H1 (cell line): ENCODE results near the gene PHACTR1. TPM values are rescaled to one million over a fixed set of nuclear protein-coding genes. Genes with fewer than 3 reads are reported as not detected.

ENCODE experiments used
- CTCF ChIA-PET: fragments of 300-600 bp; sonication (Branson Sonifier 250); formaldehyde crosslinking; loops from one replicate; lab custom pipeline; 2021; ENCODE audit not compliant: partially characterized antibody; lab: Charles Lee
- POLR2A ChIA-PET: fragments of 300-600 bp; sonication (Branson Sonifier 250); formaldehyde crosslinking; loops from one replicate; lab custom pipeline; 2021; ENCODE audit warnings: inconsistent platforms; ENCODE audit not compliant: partially characterized antibody; lab: Charles Lee
- DNase-seq, 2 experiments: peaks; one replicate each; pipeline versions ENCODE4 v3.0.0 to v3.0.0-alpha.2; 2010 to 2022; ENCODE audit warnings: low spot score in 2 of 2, low read depth in 1 of 2, mixed read lengths in 1 of 2
- FAIRE-seq: peaks from 2 replicates; lab custom pipeline; 2011; peaks lifted over from hg19 to GRCh38; lab: Jason Lieb, UNC
- H2AFZ ChIP-seq: 2 replicates; pipeline ENCODE4 v1.8.1; 2012; ENCODE audit warnings: low read length, inconsistent platforms
- H2AK5ac ChIP-seq: 2 replicates; pipeline ENCODE4 v1.6.1; 2013; ENCODE audit warnings: low read depth, low read length
- H2BK120ac ChIP-seq: replicated peaks from 2 replicates; pipeline ENCODE3; 2013; ENCODE audit warnings: low read depth, low read length, inconsistent platforms
- H2BK12ac ChIP-seq: 2 replicates; pipeline ENCODE4 v1.6.1; 2013; ENCODE audit warnings: low read depth, low read length
- H2BK15ac ChIP-seq: 2 replicates; pipeline ENCODE4 v1.6.1; 2013; ENCODE audit warnings: low read length
- H2BK20ac ChIP-seq: 2 replicates; pipeline ENCODE4 v1.6.1; 2013; ENCODE audit warnings: low read length
- H2BK5ac ChIP-seq: 2 replicates; pipeline ENCODE4 v1.6.1; 2013; ENCODE audit warnings: low read depth, low read length
- H3K14ac ChIP-seq: 2 replicates; pipeline ENCODE4 v1.6.1; 2013; ENCODE audit warnings: inconsistent platforms; ENCODE audit not compliant: insufficient read length
- H3K18ac ChIP-seq: 2 replicates; pipeline ENCODE4 v1.6.1; 2013; ENCODE audit warnings: low read length; ENCODE audit errors: extremely low read depth
- H3K23ac ChIP-seq: 2 replicates; pipeline ENCODE4 v1.6.1; 2013; ENCODE audit warnings: inconsistent platforms; ENCODE audit not compliant: insufficient read length
- H3K23me2 ChIP-seq: 2 replicates; pipeline ENCODE4 v1.6.1; 2013; ENCODE audit warnings: low read depth, low read length
- H3K27ac ChIP-seq: 2 replicates; pipeline ENCODE4 v1.6.1; 2011; ENCODE audit warnings: low read depth, low read length, inconsistent platforms
- H3K27me3 ChIP-seq, 4 experiments: replicated peaks in 1 of 4; 1 replicate in 1 of 4; 2 replicates in 3 of 4; pipeline versions ENCODE4 v1.6.1 to v1.8.1; 2011 to 2013; ENCODE audit warnings: low read length in 3 of 4, mild to moderate bottlenecking in 3 of 4, inconsistent platforms in 2 of 4, mixed read lengths in 2 of 4, moderate library complexity in 1 of 4; ENCODE audit not compliant: control insufficient read depth in 3 of 4, insufficient read depth in 3 of 4; ENCODE audit errors: extremely low read depth in 1 of 4
- H3K36me3 ChIP-seq, 4 experiments: 2 replicates each; pipeline versions ENCODE4 v1.6.1 to v1.8.1; 2011 to 2013; ENCODE audit warnings: mild to moderate bottlenecking in 4 of 4, low read length in 3 of 4, moderate library complexity in 2 of 4, control low read depth in 1 of 4, inconsistent platforms in 1 of 4; ENCODE audit not compliant: insufficient read depth in 4 of 4, control insufficient read depth in 2 of 4
- H3K4ac ChIP-seq: replicated peaks from 2 replicates; pipeline ENCODE3; 2013; ENCODE audit warnings: low read length, low read depth, mixed read lengths, inconsistent platforms; ENCODE audit not compliant: insufficient read length
- H3K4me1 ChIP-seq, 4 experiments: replicated peaks in 1 of 4; 1 replicate in 1 of 4; 2 replicates in 3 of 4; pipeline versions ENCODE4 v1.6.1 to v1.8.1; 2011 to 2013; ENCODE audit warnings: low read length in 3 of 4, inconsistent platforms in 2 of 4, mixed read lengths in 1 of 4; ENCODE audit not compliant: insufficient read depth in 4 of 4, control insufficient read depth in 3 of 4
- H3K4me2 ChIP-seq, 2 experiments: 2 replicates each; pipeline versions ENCODE4 v1.6.1 to v1.8.1; 2011 to 2013; ENCODE audit warnings: low read depth in 2 of 2, low read length in 2 of 2, control low read depth in 1 of 2, inconsistent platforms in 1 of 2, mild to moderate bottlenecking in 1 of 2; ENCODE audit not compliant: insufficient read depth in 1 of 2
- H3K4me3 ChIP-seq, 4 experiments: fragments of 200-600, 300-600 bp in 1 of 4; sonication (generic), shearing (Covaris generic), sonication (Bioruptor Twin) in 1 of 4; 2 replicates each; pipeline versions ENCODE4 v1.5.1 to v1.8.1; 2011 to 2016; ENCODE audit warnings: low read length in 4 of 4, low read depth in 3 of 4, control low read depth in 2 of 4, inconsistent platforms in 2 of 4, mild to moderate bottlenecking in 2 of 4, mixed read lengths in 1 of 4, moderate library complexity in 1 of 4; ENCODE audit not compliant: insufficient read depth in 2 of 4; ENCODE audit errors: extremely low read depth in 1 of 4
- H3K56ac ChIP-seq: replicated peaks from 2 replicates; pipeline ENCODE3; 2013; ENCODE audit warnings: low read depth, mild to moderate bottlenecking, mixed read lengths, low read length, inconsistent platforms; ENCODE audit not compliant: insufficient read length
- H3K79me1 ChIP-seq: 2 replicates; pipeline ENCODE4 v1.6.1; 2013; ENCODE audit warnings: low read depth, low read length, control low read depth
- H3K79me2 ChIP-seq, 2 experiments: 2 replicates each; pipeline versions ENCODE4 v1.6.1 to v1.8.1; 2012 to 2013; ENCODE audit warnings: low read length in 2 of 2, mild to moderate bottlenecking in 2 of 2, inconsistent platforms in 1 of 2; ENCODE audit not compliant: insufficient read depth in 2 of 2, control insufficient read depth in 1 of 2
- H3K9ac ChIP-seq, 4 experiments: replicated peaks in 1 of 4; 1 replicate in 1 of 4; 2 replicates in 3 of 4; pipeline versions ENCODE4 v1.6.1 to v1.8.1; 2011 to 2013; ENCODE audit warnings: low read depth in 3 of 4, low read length in 3 of 4, control low read depth in 2 of 4, mild to moderate bottlenecking in 2 of 4, moderate library complexity in 2 of 4, inconsistent platforms in 1 of 4; ENCODE audit errors: extremely low read depth in 1 of 4
- H3K9me3 ChIP-seq, 2 experiments: 2 replicates each; pipeline versions ENCODE4 v1.6.1 to v1.8.1; 2012 to 2013; ENCODE audit warnings: mild to moderate bottlenecking in 2 of 2, moderate library complexity in 2 of 2, control low read depth in 1 of 2, inconsistent platforms in 1 of 2, low read depth in 1 of 2, low read length in 1 of 2, mixed read lengths in 1 of 2; ENCODE audit not compliant: insufficient read depth in 2 of 2
- H4K20me1 ChIP-seq, 2 experiments: replicated peaks in 1 of 2; 2 replicates each; pipeline versions ENCODE3 to v1.8.1; 2011 to 2013; ENCODE audit warnings: inconsistent platforms in 2 of 2, low read length in 2 of 2, mild to moderate bottlenecking in 1 of 2; ENCODE audit not compliant: insufficient read depth in 2 of 2, control insufficient read depth in 1 of 2
- H4K5ac ChIP-seq: 2 replicates; pipeline ENCODE4 v1.6.1; 2013; ENCODE audit warnings: low read length, low read depth, mixed read lengths, inconsistent platforms; ENCODE audit not compliant: insufficient read length
- H4K8ac ChIP-seq: 2 replicates; pipeline ENCODE4 v1.8.0; 2013; ENCODE audit warnings: mild to moderate bottlenecking, moderate library complexity, low read length, inconsistent platforms; ENCODE audit not compliant: insufficient read depth; ENCODE audit errors: extremely low read depth
- H4K91ac ChIP-seq: replicated peaks from 2 replicates; pipeline ENCODE3; 2013; ENCODE audit warnings: low read length, mixed read lengths, inconsistent platforms; ENCODE audit not compliant: insufficient read length
- BCL11A ChIP-seq, 2 experiments: IDR thresholded peaks; one replicate each; pipeline ENCODE4 v1.6.1; 2011; ENCODE audit warnings: low read depth in 2 of 2, low read length in 2 of 2, mild to moderate bottlenecking in 2 of 2
- CTCF ChIP-seq, 3 experiments: IDR thresholded peaks; 1 replicate in 2 of 3; 2 replicates in 1 of 3; pipeline versions ENCODE4 v1.5.1 to v1.6.1; 2011; ENCODE audit warnings: low read length in 3 of 3, mild to moderate bottlenecking in 3 of 3, inconsistent platforms in 2 of 3, low read depth in 1 of 3, moderate library complexity in 1 of 3; ENCODE audit not compliant: insufficient read depth in 1 of 3; ENCODE audit errors: control extremely low read depth in 1 of 3
- GABPA ChIP-seq: IDR thresholded peaks from 2 replicates; pipeline ENCODE4 v1.6.1; 2011; ENCODE audit warnings: mild to moderate bottlenecking, low read length, moderate library complexity, borderline replicate concordance; ENCODE audit not compliant: insufficient read depth
- NRF1 ChIP-seq: IDR thresholded peaks from 2 replicates; pipeline ENCODE4 v1.6.1; 2011; ENCODE audit warnings: mild to moderate bottlenecking, low read depth, low read length, improper control_type of control experiment
- POLR2A ChIP-seq, 2 experiments: IDR thresholded peaks; 1 replicate in 1 of 2; 2 replicates in 1 of 2; pipeline ENCODE4 v1.6.1; 2011; ENCODE audit warnings: low read depth in 2 of 2, low read length in 2 of 2, mild to moderate bottlenecking in 2 of 2; ENCODE audit errors: control extremely low read depth in 1 of 2
- RFX5 ChIP-seq: IDR thresholded peaks from 2 replicates; pipeline ENCODE4 v1.6.1; 2011; ENCODE audit warnings: low read depth, low read length, improper control_type of control experiment, borderline replicate concordance
- SIN3A ChIP-seq, 2 experiments: IDR thresholded peaks in 1 of 2; conservative IDR thresholded peaks in 1 of 2; 2 replicates each; pipeline ENCODE4 v1.6.1; 2011 to 2012; ENCODE audit warnings: low read length in 2 of 2, improper control_type of control experiment in 1 of 2, low read depth in 1 of 2, mild to moderate bottlenecking in 1 of 2
- SP2 ChIP-seq: IDR thresholded peaks from 2 replicates; pipeline ENCODE4 v1.6.1; 2012; ENCODE audit warnings: mild to moderate bottlenecking, low read length, inconsistent platforms
- TBP ChIP-seq: IDR thresholded peaks from 2 replicates; pipeline ENCODE4 v1.6.1; 2011; ENCODE audit warnings: low read depth, low read length, improper control_type of control experiment
- WGBS, 2 experiments: shearing (Covaris generic) in 1 of 2; methylation state at CpG; one replicate each; pipeline versions ENCODE4 v1.1.6 to v1.1.7; 2013 to 2015; ENCODE audit warnings: low lambda C conversion rate in 2 of 2, mixed read lengths in 2 of 2, inconsistent platforms in 1 of 2, low coverage in 1 of 2, missing lambda C conversion rate in 1 of 2; ENCODE audit not compliant: insufficient replicate concordance in 2 of 2, insufficient coverage in 1 of 2, insufficient read length in 1 of 2; ENCODE audit errors: extremely low coverage in 1 of 2, missing lambda C conversion rate in 1 of 2; 5-methylcytosine and 5-hydroxymethylcytosine counted together
- polyA plus RNA-seq, 7 experiments: library from polyadenylated mRNA; depleted of rRNA in 3 of 7; stranded (reverse) in 5 of 7; unstranded in 2 of 7; fragments of >200 nt in 5 of 7; fragments of 200-250 nt in 2 of 7; gene quantifications; 1 replicate in 5 of 7; 2 replicates in 1 of 7; 4 replicates in 1 of 7; pipeline versions ENCODE4 v1.2.1 to v1.2.3, GENCODE V29; 2011 to 2013; ENCODE audit warnings: missing spikeins in 2 of 7, mixed read lengths in 2 of 7
- total RNA-seq: library from RNA; stranded (reverse); fragmentation: NEBNext Ultra II Directional; extraction: Animal tissue kit (Norgen Biotek cat#: 25700); gene quantifications from 2 replicates; pipeline ENCODE4 v1.2.1, GENCODE V29; 2021
- TF ChIP-seq, protein P1 (sequence below): IDR thresholded peaks from 2 replicates; pipeline ENCODE4 v1.6.1; 2011; ENCODE audit warnings: low read depth, mild to moderate bottlenecking, low read length; ENCODE audit not compliant: insufficient read depth

PHACTR1 gene
- total and polyA plus RNA-seq, 2 of the 8 experiments (the other 6 are each of a cell fraction or from before 2014, with no cell fraction given), result 3.9 to 17.1 TPM

DNA sequence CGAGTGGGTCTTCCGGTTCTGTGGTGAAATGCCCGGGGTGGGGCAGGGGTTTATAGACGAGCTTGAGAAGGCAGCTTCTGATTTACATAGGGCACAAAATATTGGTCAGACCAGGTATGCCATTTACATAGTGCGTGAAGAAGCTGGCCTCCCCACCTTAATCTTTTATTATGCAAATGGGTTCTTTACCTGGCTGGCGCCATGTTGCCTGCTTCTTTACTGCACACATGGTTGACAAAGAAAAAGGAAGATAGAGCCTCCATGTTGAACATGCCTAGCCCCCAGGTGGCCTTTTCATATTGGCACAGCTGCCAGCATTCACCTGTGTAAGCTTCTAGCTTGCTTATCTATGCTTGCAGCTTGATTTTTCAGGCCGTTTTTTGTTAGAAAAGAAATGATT lies 276.2 kb downstream of the PHACTR1 start:
- H3K18ac ChIP-seq, result no peak overlapping the region; the same call in 1 of the 2 replicates
- no peaks in the 10 kb centered on the region for H3K36me3 ChIP-seq
- H3K27me3 ChIP-seq, result no peaks in the 10 kb centered on the region
- peaks cover 0 to 6% of the 10 kb centered on the region in 2 experiments; a peak in 2 of 4 replicates for H3K9me3 ChIP-seq
- WGBS, 2 experiments, result 27% methylated on average over 7 of the region's 7 CpGs; no CpG with 5 or more reads in 1 of the 2 experiments
- H2BK12ac ChIP-seq, result no peak overlapping the region
- no peaks in the 10 kb centered on the region for H3K79me2 ChIP-seq
- no peak overlapping the region for H2BK20ac ChIP-seq
- H2BK120ac ChIP-seq, result no peak overlapping the region
- no peak overlapping the region for H2AK5ac ChIP-seq
- H4K91ac ChIP-seq, result no peak overlapping the region
- peak overlapping the region in 1 of 4 experiments; percentile 30; a peak in 1 of 8 replicates for H3K4me3 ChIP-seq
- H2BK15ac ChIP-seq, result no peak overlapping the region
- H3K23ac ChIP-seq, result no peak overlapping the region
- FAIRE-seq (peak; percentile 91), DNase-seq (peak in 1 of 2 experiments; percentile 54)
- POLR2A ChIA-PET, result interaction anchor here (1.3 to 1.8 kb wide), 2 partner anchors 18 to 21 kb away, joined by 4 to 13 read pairs; no protein-coding TSS in a partner anchor
- H2BK5ac ChIP-seq, result no peak overlapping the region
- H3K14ac ChIP-seq, result no peak overlapping the region
- peak overlapping the region in 1 of 2 experiments; percentile 40; a peak in 1 of 4 replicates for H3K4me2 ChIP-seq
- no peaks in the 10 kb centered on the region for H3K23me2 ChIP-seq
- no peak overlapping the region for H3K4ac ChIP-seq
- H4K8ac ChIP-seq, result no peak overlapping the region
- CTCF ChIA-PET, result interaction anchor here (1.2 kb wide), 1 partner anchor 27 kb away, joined by 4 read pairs; no protein-coding TSS in a partner anchor
- no peak overlapping the region for H2AFZ ChIP-seq
- no peaks in the 10 kb centered on the region for H3K79me1 ChIP-seq
- H3K27ac ChIP-seq, result peak overlapping the region; percentile 70; the same call in 1 of the 2 replicates
- peak overlapping the region; percentile 45 for H4K5ac ChIP-seq
- H3K9ac ChIP-seq, result no peak overlapping the region
- H3K56ac ChIP-seq, result no peak overlapping the region
- peaks cover 2 to 5% (median 2%) of the 10 kb centered on the region in 4 experiments; a peak in 4 of 7 replicates for H3K4me1 ChIP-seq
- no peaks in the 10 kb centered on the region for H4K20me1 ChIP-seq
- TF ChIP-seq BCL11A (IDR thresholded peaks at IDR 0.05; ENCODE audit: low read depth in 2 of 2, low read length in 2 of 2) (no peak), NRF1 (no peak), TBP (no peak), SP2 (no peak), GABPA (no peak), RFX5 (no peak), CTCF (IDR thresholded peaks at IDR 0.05; ENCODE audit: control extremely low read depth in 1 of 3, insufficient read depth in 1 of 3, low read depth in 1 of 3, low read length in 3 of 3) (no peak), POLR2A (IDR thresholded peaks at IDR 0.05; ENCODE audit: control extremely low read depth in 1 of 2, low read depth in 2 of 2, low read length in 2 of 2) (peak in 1 of 2 experiments; percentile 35; a peak in 1 of 3 replicates), SIN3A (conservative IDR thresholded peaks at IDR 0.05 in 1 of 2, IDR thresholded peaks at IDR 0.05 in 1 of 2; ENCODE audit: low read depth in 1 of 2, low read length in 2 of 2) (0 out of 4 replicates have a peak, but pooled peaks of 1 of the 2 experiments have one; percentile 24)
- TF ChIP-seq, protein P1, sequence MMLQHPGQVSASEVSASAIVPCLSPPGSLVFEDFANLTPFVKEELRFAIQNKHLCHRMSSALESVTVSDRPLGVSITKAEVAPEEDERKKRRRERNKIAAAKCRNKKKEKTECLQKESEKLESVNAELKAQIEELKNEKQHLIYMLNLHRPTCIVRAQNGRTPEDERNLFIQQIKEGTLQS, result no peak
